ENCODE results near the gene ZDHHC1. TPM values are rescaled to one million over a fixed set of nuclear protein-coding genes. Genes with fewer than 3 reads are reported as not detected.

ZDHHC1 gene
- total RNA-seq, 1 donor from 2014 or later = 2.9 TPM

DNA sequence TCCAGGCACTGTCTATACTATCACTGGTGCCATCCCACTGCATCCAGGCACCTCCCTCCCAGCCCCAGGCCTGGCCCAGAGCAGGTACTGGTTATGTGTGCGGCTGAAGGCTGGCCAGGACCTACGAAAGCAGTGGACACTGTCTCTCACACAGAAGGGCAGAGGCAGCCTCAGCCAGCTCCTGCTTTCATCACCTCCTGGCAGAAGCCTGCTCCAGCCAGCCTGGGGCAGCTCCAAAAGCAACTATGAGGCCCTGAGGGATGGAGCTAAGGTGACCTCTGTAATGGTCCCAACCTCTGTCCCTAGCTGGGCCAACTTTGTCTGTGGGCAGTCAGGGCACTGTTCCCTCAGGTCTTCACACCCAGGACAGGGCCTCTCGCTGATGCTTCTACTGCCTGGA, 33.5 kb upstream of the ZDHHC1 start:
- DNase-seq (ENCODE audit: missing footprints) (no peak), ATAC-seq (peak; percentile 43)
- intact Hi-C loops (cut with DNase I) = no loop called here

- intact Hi-C loops (cut with DNase I) = no loop called here
- peak; percentile 44 for ATAC-seq
- DNase-seq (ENCODE audit: missing footprints) = peak; percentile 87
Observed at GRCh38 chr16:67449336-67449735, 33.1 kb upstream of the ZDHHC1 start.

GRCh38 chr16:67448580-67448979, 32.3 kb upstream of the ZDHHC1 start:
- ATAC-seq (no peak), DNase-seq (ENCODE audit: missing footprints) (no peak)
- intact Hi-C loops (cut with DNase I) = no loop called here

GRCh38 chr16:67447508-67448076, 31.3 kb upstream of the ZDHHC1 start:
- intact Hi-C loops (cut with DNase I) = no loop called here
- ATAC-seq (peak; percentile 30), DNase-seq (ENCODE audit: missing footprints) (no peak)

GRCh38 chr16:67446968-67447507, 30.8 kb upstream of the ZDHHC1 start:
- no peak for DNase-seq (ENCODE audit: missing footprints)
- ATAC-seq = no peak
- intact Hi-C loops (cut with DNase I) = no loop called here

DNA sequence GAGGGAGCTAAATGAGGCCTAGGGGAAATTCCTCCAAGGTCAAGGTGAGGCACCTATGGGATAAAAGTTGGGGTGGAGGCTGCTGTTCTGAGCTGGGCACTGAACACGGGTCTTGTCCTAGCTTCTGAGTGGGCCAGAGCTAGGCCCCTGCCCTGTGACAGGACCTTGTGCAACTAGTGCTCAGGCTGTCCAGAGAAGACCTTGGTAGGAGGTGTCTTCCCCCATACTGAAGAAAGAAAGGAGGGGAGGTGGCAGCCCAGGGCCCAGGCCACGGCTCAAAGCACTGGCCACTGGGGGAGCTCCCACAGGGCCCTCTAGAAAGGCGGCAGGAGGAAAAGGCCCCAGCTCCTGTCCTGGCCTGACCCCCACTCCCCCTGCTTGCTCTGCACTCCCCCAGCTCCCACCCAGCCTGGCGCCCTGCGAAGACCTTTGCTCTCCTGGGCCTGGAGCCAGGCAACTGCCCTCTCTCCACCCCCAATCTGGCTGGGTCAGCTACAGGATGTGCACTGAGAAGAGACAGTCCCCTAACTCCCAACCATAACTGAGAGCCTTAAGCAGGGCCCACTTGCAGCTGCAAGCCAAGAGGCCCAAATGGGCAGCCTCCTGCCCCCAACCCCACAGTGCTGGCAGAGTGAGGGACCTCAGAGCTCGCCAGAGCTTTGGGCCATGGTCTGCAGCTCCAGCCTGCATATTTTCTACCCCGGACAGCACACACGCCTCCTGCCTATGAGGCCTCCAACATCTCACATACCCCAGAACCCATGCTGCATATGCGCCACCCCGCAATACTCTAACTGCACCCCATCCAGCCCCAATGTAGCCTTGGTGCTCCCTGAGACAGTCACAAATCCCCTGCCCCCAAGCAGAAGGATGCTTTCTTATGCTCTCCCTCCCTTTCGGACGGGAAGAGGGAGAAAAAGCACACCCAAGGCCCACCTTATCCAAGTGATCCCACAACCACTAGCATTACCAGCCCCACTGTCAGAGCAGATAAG, 29.9 kb upstream of the ZDHHC1 start:
- peak; percentile 18 for ATAC-seq
- DNase-seq (ENCODE audit: missing footprints) = no peak
- intact Hi-C loops (cut with DNase I) = no loop called here

DNA sequence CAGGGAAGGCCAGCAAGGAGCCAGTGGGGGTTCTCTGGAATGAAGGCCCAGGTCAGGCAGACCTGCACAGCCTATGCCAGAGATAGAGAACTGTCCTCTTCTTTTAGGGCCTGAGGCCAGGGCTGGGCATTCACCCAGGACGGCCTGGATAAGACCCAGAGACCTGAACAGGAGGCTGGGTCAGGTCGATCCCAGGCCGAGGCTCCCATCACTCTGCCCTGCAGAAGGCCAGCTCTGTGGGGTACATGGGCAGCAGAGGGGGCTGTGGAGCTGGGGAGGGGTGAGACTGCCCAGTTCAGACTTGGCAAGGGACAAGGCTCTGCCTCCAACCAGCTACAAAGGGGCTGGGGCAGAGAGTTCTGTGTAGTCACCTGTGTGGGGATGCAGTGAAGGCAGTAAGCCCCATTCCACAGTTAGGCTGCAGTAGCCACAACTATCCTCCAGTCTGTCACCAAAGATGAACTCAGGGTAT, 29.2 kb upstream of the ZDHHC1 start:
- ATAC-seq = peak; percentile 38
- DNase-seq (ENCODE audit: missing footprints) = no peak
- intact Hi-C loops (cut with DNase I) = no loop called here

DNA sequence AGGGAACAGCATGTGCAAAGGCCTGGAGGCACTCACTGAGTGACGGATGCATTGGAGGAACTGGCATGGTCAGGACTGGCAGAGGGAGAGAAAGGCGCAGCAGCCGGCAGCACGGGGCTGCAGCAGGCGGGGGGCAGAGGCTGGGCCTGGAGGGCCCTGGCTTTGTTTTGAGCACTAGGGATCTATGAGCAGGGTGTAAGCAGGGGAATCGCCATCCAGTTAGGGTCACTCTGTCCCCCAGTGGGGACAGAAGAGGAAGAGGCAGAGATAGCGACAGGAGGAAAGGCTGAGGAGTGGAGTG, 28.8 kb upstream of the ZDHHC1 start:
- no peak for ATAC-seq
- DNase-seq (ENCODE audit: missing footprints) = no peak
- intact Hi-C loops (cut with DNase I) = no loop called here

GRCh38 chr16:67444259-67445125, 28.2 kb upstream of the ZDHHC1 start:
- DNase-seq (ENCODE audit: missing footprints) (no peak), ATAC-seq (no peak)
- intact Hi-C loops (cut with DNase I) = no loop called here

- ATAC-seq (peak; percentile 68), DNase-seq (ENCODE audit: missing footprints) (no peak)
- intact Hi-C loops (cut with DNase I) = no loop called here
Observed at GRCh38 chr16:67443265-67443664, 27.0 kb upstream of the ZDHHC1 start.

- ATAC-seq = no peak
- no peak for DNase-seq (ENCODE audit: missing footprints)
- intact Hi-C loops (cut with DNase I) = no loop called here
Observed at GRCh38 chr16:67442581-67443255, 26.4 kb upstream of the ZDHHC1 start.

GRCh38 chr16:67441907-67442306, 25.6 kb upstream of the ZDHHC1 start:
- ATAC-seq (peak; percentile 48), DNase-seq (ENCODE audit: missing footprints) (no peak)
- intact Hi-C loops (cut with DNase I) = no loop called here

- ATAC-seq (no peak), DNase-seq (ENCODE audit: missing footprints) (no peak)
Observed at GRCh38 chr16:67441271-67441753, 25.0 kb upstream of the ZDHHC1 start.

GRCh38 chr16:67438824-67439393, 22.6 kb upstream of the ZDHHC1 start:
- intact Hi-C loops (cut with DNase I) = no loop called here
- no peak for ATAC-seq
- no peak for DNase-seq (ENCODE audit: missing footprints)

More at GRCh38 chr16:67441271-67441753, 25.0 kb upstream of the ZDHHC1 start:
- intact Hi-C loops (cut with DNase I) = no loop called here

GRCh38 chr16:67438098-67438791, 22.0 kb upstream of the ZDHHC1 start:
- intact Hi-C loops (cut with DNase I) = no loop called here
- DNase-seq (ENCODE audit: missing footprints) (no peak), ATAC-seq (no peak)

GRCh38 chr16:67437513-67437912, 21.2 kb upstream of the ZDHHC1 start:
- DNase-seq (ENCODE audit: missing footprints) = no peak
- intact Hi-C loops (cut with DNase I) = no loop called here
- ATAC-seq = no peak

DNA sequence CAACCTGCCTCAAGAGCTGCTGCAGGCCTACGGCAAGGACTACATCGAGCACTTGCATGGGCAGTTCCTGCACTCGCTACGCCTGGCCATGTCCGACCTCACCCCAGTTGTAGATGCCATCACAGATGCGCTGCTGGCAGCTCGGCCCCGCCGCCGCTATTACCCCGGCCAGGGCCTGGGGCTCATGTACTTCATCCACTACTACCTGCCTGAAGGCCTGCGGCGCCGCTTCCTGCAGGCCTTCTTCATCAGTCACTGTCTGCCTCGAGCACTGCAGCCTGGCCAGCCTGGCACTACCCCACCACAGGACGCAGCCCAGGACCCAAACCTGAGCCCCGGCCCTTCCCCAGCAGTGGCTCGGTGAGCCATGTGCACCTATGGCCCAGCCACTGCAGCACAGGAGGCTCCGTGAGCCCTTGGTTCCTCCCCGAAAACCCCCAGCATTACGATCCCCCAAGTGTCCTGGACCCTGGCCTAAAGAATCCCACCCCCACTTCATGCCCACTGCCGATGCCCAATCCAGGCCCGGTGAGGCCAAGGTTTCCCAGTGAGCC, 20.4 kb upstream of the ZDHHC1 start:
- no peak for ATAC-seq
- intact Hi-C loops (cut with DNase I) = no loop called here
- no peak for DNase-seq (ENCODE audit: missing footprints)
